Adrenal gland (tissue), 12 donors: ENCODE data around the gene KDM7A. TPM values are rescaled to one million over a fixed set of nuclear protein-coding genes. Genes with fewer than 3 reads are reported as not detected.

Experiments used
- DNase-seq, 7 donors: peaks; one replicate each; pipeline ENCODE4 v3.0.0-alpha.2; 2019 to 2020
- H3K27ac ChIP-seq, 5 donors: fragments of 200-600 bp; sonication (generic) in 4 of 5; 1 replicate in 3 of 5; 2 replicates in 2 of 5; pipeline versions ENCODE4 v1.5.1 to v1.8.0; 2016 to 2020; ENCODE audit warnings: mild to moderate bottlenecking in 1 of 5
- H3K27me3 ChIP-seq: fragments of 200-600 bp; 2 replicates; pipeline ENCODE4 v1.8.0; 2021
- H3K36me3 ChIP-seq, 2 donors: fragments of 200-600 bp; replicated peaks in 1 of 2; 1 replicate in 1 of 2; 2 replicates in 1 of 2; pipeline versions ENCODE4 v1.5.1 to v1.8.0; 2018 to 2022
- H3K4me1 ChIP-seq, 2 donors: fragments of 200-600 bp; replicated peaks in 1 of 2; 1 replicate in 1 of 2; 2 replicates in 1 of 2; pipeline versions ENCODE4 v1.5.1 to v1.8.0; 2018 to 2021
- H3K4me3 ChIP-seq, 4 donors: fragments of 200-600 bp; sonication (generic) in 3 of 4; one replicate each; pipeline ENCODE4 v1.5.1; 2016 to 2018
- H3K9me3 ChIP-seq, 3 donors: fragments of 200-600 bp; sonication (generic) in 1 of 3; replicated peaks in 1 of 3; 1 replicate in 2 of 3; 2 replicates in 1 of 3; pipeline versions ENCODE4 v1.5.1 to v1.8.0; 2016 to 2021
- POLR2A ChIP-seq, 2 donors: fragments of 450-650 bp; IDR thresholded peaks; one replicate each; pipeline ENCODE4 v1.6.1; 2017; ENCODE audit warnings: antibody characterized with exemption in 2 of 2, mild to moderate bottlenecking in 2 of 2, moderate library complexity in 1 of 2
- WGBS, 4 donors: extraction: QIAGEN DNeasy Blood & Tissue Kit in 2 of 4; methylation state at CpG; one replicate each; pipeline versions ENCODE4 v1.1.5 to v1.1.7; 2013 to 2017; 5-methylcytosine and 5-hydroxymethylcytosine counted together
- intact Hi-C, 2 donors: fragments of 100-400 bp; cut with DNase I; formaldehyde crosslinking; loops; one replicate each; pipeline versions ENCODE4 v1.14.1 to v1.15.0; 2022 to 2023
- polyA plus RNA-seq, 3 donors: library from polyadenylated mRNA; stranded (reverse); fragments of 200-250 nt in 2 of 3; fragments of 350-450 nt in 1 of 3; fragmentation: Illumina TruSeq in 1 of 3; extraction: RNeasy Lipid Tissue Mini Kit (QIAGEN cat#74804) in 1 of 3; gene quantifications; one replicate each; pipeline ENCODE4 v1.2.3, GENCODE V29; 2013 to 2014
- total RNA-seq, 9 donors: library from RNA; depleted of rRNA in 4 of 9; stranded (reverse); fragments of >200 nt in 4 of 9; fragments of 120-200 nt in 1 of 9; fragmentation: NEBNext Ultra II Directional in 1 of 9; extraction: Animal tissue kit (Norgen Biotek cat#: 25700) in 1 of 9; gene quantifications; one replicate each; pipeline versions ENCODE4 v1.1.0 to v1.2.4, GENCODE V29; 2013 to 2023
- TF ChIP-seq, protein P1 (sequence below), 6 experiments: fragments of 450-650 bp in 4 of 6; fragments of 200-600 bp in 2 of 6; sonication (generic) in 1 of 6; IDR thresholded peaks; 1 replicate in 5 of 6; 2 replicates in 1 of 6; pipeline versions ENCODE4 v1.5.1 to v1.8.0; 2016 to 2021; ENCODE audit warnings: antibody characterized with exemption in 6 of 6, mild to moderate bottlenecking in 2 of 6, moderate library complexity in 1 of 6
- donor health status: healthy with polysubstance abuse.
- donor health status: Bipolar disorder and iron deficiency.
- donor health status: DM: yes; HTN: yes; CAD: no.
- donor health status: DM: no; HTN: no; CAD: no.
- donor health status: DM: no; HTN: no; CAD: no.
- donor health status: DM: yes; HTN: yes; CAD: no.

The KDM7A gene
- total and polyA plus RNA-seq, 12 donors, result 1.4 to 10.5 (median 4.7) TPM

GRCh38 chr7:140053812-140054539 is 122.8 kb downstream of the KDM7A start:
- Histone ChIP-seq H3K36me3 (no peaks in the 10 kb centered on the region), H3K4me1 (peaks cover 14 to 18% of the 10 kb centered on the region in 2 donors), H3K9me3 (no peaks in the 10 kb centered on the region), H3K4me3 (no peak overlapping the region), H3K27me3 (no peaks in the 10 kb centered on the region), H3K27ac (no peak overlapping the region)
- TF ChIP-seq, protein P1, sequence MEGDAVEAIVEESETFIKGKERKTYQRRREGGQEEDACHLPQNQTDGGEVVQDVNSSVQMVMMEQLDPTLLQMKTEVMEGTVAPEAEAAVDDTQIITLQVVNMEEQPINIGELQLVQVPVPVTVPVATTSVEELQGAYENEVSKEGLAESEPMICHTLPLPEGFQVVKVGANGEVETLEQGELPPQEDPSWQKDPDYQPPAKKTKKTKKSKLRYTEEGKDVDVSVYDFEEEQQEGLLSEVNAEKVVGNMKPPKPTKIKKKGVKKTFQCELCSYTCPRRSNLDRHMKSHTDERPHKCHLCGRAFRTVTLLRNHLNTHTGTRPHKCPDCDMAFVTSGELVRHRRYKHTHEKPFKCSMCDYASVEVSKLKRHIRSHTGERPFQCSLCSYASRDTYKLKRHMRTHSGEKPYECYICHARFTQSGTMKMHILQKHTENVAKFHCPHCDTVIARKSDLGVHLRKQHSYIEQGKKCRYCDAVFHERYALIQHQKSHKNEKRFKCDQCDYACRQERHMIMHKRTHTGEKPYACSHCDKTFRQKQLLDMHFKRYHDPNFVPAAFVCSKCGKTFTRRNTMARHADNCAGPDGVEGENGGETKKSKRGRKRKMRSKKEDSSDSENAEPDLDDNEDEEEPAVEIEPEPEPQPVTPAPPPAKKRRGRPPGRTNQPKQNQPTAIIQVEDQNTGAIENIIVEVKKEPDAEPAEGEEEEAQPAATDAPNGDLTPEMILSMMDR (IDR thresholded peaks at IDR 0.05), result no peak
- TF ChIP-seq POLR2A (IDR thresholded peaks at IDR 0.05), result no peak
- intact Hi-C loops, result no loop called here
- 82 to 94% (median 88%) methylated on average over 3 of the region's 3 CpGs for WGBS, 4 donors
- peak in 1 of 7 donors; percentile 13 for DNase-seq

GRCh38 chr7:140051820-140052219 is 125.0 kb downstream of the KDM7A start:
- H3K27ac ChIP-seq, result no peak overlapping the region
- intact Hi-C loops, result no loop called here
- no peak overlapping the region for H3K4me3 ChIP-seq
- peaks cover 14% of the 10 kb centered on the region in 2 donors for H3K4me1 ChIP-seq
- no peak for TF ChIP-seq POLR2A (IDR thresholded peaks at IDR 0.05)
- TF ChIP-seq, protein P1 (IDR thresholded peaks at IDR 0.05), result no peak
- no peaks in the 10 kb centered on the region for H3K36me3 ChIP-seq
- DNase-seq, result no peak
- no peaks in the 10 kb centered on the region for H3K27me3 ChIP-seq
- H3K9me3 ChIP-seq, result no peaks in the 10 kb centered on the region

DNA sequence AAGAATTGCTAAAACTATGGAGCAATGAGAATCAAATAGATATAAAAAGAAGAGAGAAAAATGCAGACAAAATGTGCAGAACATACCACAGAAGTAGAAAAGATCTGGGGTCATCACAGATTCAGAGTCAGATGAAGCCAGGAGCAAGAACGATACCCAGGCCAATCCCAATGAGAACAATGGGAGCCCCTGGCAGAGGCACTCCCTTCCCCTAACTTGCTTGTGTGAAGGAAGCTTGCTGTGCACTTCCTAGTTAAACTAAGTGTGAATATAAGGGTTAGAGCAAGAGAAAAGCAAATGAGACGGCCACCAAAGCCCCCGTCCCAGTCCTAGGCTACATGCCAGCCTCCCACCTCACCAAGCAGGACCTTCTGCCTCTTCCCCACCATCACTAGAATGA is 126.7 kb downstream of the KDM7A start:
- peak overlapping the region in 1 of 5 donors; percentile 20 for H3K27ac ChIP-seq
- H3K27me3 ChIP-seq, result no peaks in the 10 kb centered on the region
- TF ChIP-seq, protein P1 (IDR thresholded peaks at IDR 0.05), result no peak
- TF ChIP-seq POLR2A (IDR thresholded peaks at IDR 0.05), result no peak
- H3K9me3 ChIP-seq, result no peaks in the 10 kb centered on the region
- H3K4me3 ChIP-seq, result no peak overlapping the region
- intact Hi-C loops, result no loop called here
- H3K36me3 ChIP-seq, result no peaks in the 10 kb centered on the region
- peaks cover 14 to 24% of the 10 kb centered on the region in 2 donors for H3K4me1 ChIP-seq
- WGBS, 4 donors, result 80 to 91% (median 86%) methylated on average over 3 of the region's 3 CpGs
- no peak for DNase-seq

- TF ChIP-seq POLR2A (IDR thresholded peaks at IDR 0.05), result no peak
- TF ChIP-seq, protein P1 (IDR thresholded peaks at IDR 0.05), result no peak
- intact Hi-C loops, result no loop called here
- Histone ChIP-seq H3K9me3 (no peaks in the 10 kb centered on the region), H3K4me3 (no peak overlapping the region), H3K36me3 (no peaks in the 10 kb centered on the region), H3K4me1 (peaks cover 14 to 27% of the 10 kb centered on the region in 2 donors), H3K27me3 (no peaks in the 10 kb centered on the region), H3K27ac (peak overlapping the region in 2 of 5 donors; percentile 20 to 42)
- WGBS, 4 donors, result 38 to 67% (median 52%) methylated on average over 4 to 5 of the region's 5 CpGs
- DNase-seq, result peak in 2 of 7 donors; percentile 33 to 38
These were observed 127.3 kb downstream of the KDM7A start for GRCh38 chr7:140049339-140050024.
